NB4 (cell line): Measurements from ENCODE around the gene MMP13.
A peak's percentile ranks its signal among the peaks of the same experiment; 100 is the strongest.

Experiments
- DNase-seq: peaks from one replicate; pipeline ENCODE4 v3.0.0; 2010; ENCODE audit warnings: low read depth
- H3K4me3 ChIP-seq: one replicate; pipeline ENCODE4 v1.5.1; 2011; ENCODE audit warnings: mild to moderate bottlenecking, low read depth, low read length, moderate library complexity
- CTCF ChIP-seq: IDR thresholded peaks from one replicate; pipeline ENCODE4 v1.5.1; 2012; ENCODE audit warnings: low read depth, low read length
- MAX ChIP-seq: IDR thresholded peaks from 2 replicates; pipeline ENCODE4 v1.6.1; 2011; ENCODE audit warnings: low read depth, low read length
- MYC ChIP-seq: IDR thresholded peaks from 2 replicates; pipeline ENCODE4 v1.6.1; 2011; ENCODE audit warnings: low read depth, low read length
- POLR2A ChIP-seq: IDR thresholded peaks from 2 replicates; pipeline ENCODE4 v1.6.1; 2011; ENCODE audit warnings: mild to moderate bottlenecking; ENCODE audit not compliant: insufficient read length; ENCODE audit errors: extremely low read depth

MMP13 gene

GRCh38 chr11:102940714-102941588 lies 14.6 kb downstream of the MMP13 start:
- no peak overlapping the region for H3K4me3 ChIP-seq
- TF ChIP-seq MYC, result no peak
- TF ChIP-seq CTCF, result peak; percentile 79
- peak; percentile 75 for DNase-seq

GRCh38 chr11:102936864-102937509 lies 18.5 kb downstream of the MMP13 start:
- TF ChIP-seq MAX, result no peak
- no peak overlapping the region for H3K4me3 ChIP-seq
- no peak for DNase-seq

GRCh38 chr11:102935514-102935913 lies 20.0 kb downstream of the MMP13 start:
- H3K4me3 ChIP-seq, result no peak overlapping the region
- TF ChIP-seq CTCF (peak; percentile 20), MYC (no peak)
- no peak for DNase-seq

GRCh38 chr11:102934735-102935134 lies 20.8 kb downstream of the MMP13 start:
- DNase-seq, result no peak
- no peak for TF ChIP-seq POLR2A
- TF ChIP-seq MYC, result no peak
- no peak for TF ChIP-seq CTCF
- TF ChIP-seq MAX, result no peak
- no peak overlapping the region for H3K4me3 ChIP-seq

- DNase-seq, result peak; percentile 35
- TF ChIP-seq CTCF (no peak), MYC (no peak)
- H3K4me3 ChIP-seq, result no peak overlapping the region
These were observed 21.9 kb downstream of the MMP13 start for GRCh38 chr11:102933627-102934026.

GRCh38 chr11:102932678-102933077 lies 22.9 kb downstream of the MMP13 start:
- DNase-seq, result no peak
- no peak for TF ChIP-seq POLR2A
- no peak for TF ChIP-seq MYC
- no peak for TF ChIP-seq CTCF
- no peak for TF ChIP-seq MAX

More at GRCh38 chr11:102932678-102933077, 22.9 kb downstream of the MMP13 start:
- H3K4me3 ChIP-seq, result no peak overlapping the region
